Activated CD4-positive, alpha-beta T cell treated with anti-CD3 and anti-CD28 coated beads for 24 hours (primary cell): ENCODE data around the gene C14orf180.

Experiments used
- DNase-seq, 2 donors: peaks; one replicate each; pipeline ENCODE4 v3.0.0-alpha.2; 2020; ENCODE audit warnings: low read depth in 2 of 2

C14orf180 gene

GRCh38 chr14:104561632-104562495, 17.7 kb upstream of the C14orf180 start:
- no peak for DNase-seq

- DNase-seq = no peak
Measured at GRCh38 chr14:104562606-104563005, 17.0 kb upstream of the C14orf180 start.

GRCh38 chr14:104563191-104563741, 16.3 kb upstream of the C14orf180 start:
- no peak for DNase-seq

GRCh38 chr14:104563742-104564615, 15.6 kb upstream of the C14orf180 start:
- DNase-seq = peak; percentile 37 to 56

- DNase-seq = no peak
Measured at GRCh38 chr14:104564744-104565679, 14.6 kb upstream of the C14orf180 start.

- DNase-seq = no peak
Measured at GRCh38 chr14:104567141-104567956, 12.2 kb upstream of the C14orf180 start.

GRCh38 chr14:104567957-104568225, 11.7 kb upstream of the C14orf180 start:
- DNase-seq = no peak

- no peak for DNase-seq
Measured at GRCh38 chr14:104568620-104569019, 10.9 kb upstream of the C14orf180 start.

GRCh38 chr14:104569435-104569834, 10.1 kb upstream of the C14orf180 start:
- no peak for DNase-seq

- DNase-seq = no peak
Measured at GRCh38 chr14:104571246-104571645, 8.3 kb upstream of the C14orf180 start.

- no peak for DNase-seq
Measured at GRCh38 chr14:104572024-104572626, 7.4 kb upstream of the C14orf180 start.

GRCh38 chr14:104572668-104573067, 6.9 kb upstream of the C14orf180 start:
- DNase-seq = no peak

- no peak for DNase-seq
Measured at GRCh38 chr14:104573930-104574329, 5.6 kb upstream of the C14orf180 start.

GRCh38 chr14:104574536-104574935, 5.0 kb upstream of the C14orf180 start:
- DNase-seq = no peak

- no peak for DNase-seq
Measured at GRCh38 chr14:104574978-104575583, 4.5 kb upstream of the C14orf180 start.

- no peak for DNase-seq
Measured at GRCh38 chr14:104576232-104576969, 3.2 kb upstream of the C14orf180 start.

GRCh38 chr14:104576970-104577332, 2.6 kb upstream of the C14orf180 start:
- DNase-seq = no peak

- DNase-seq = no peak
Measured at GRCh38 chr14:104577426-104577825, 2.1 kb upstream of the C14orf180 start.

- DNase-seq = no peak
Measured at GRCh38 chr14:104577847-104578301, 1.7 kb upstream of the C14orf180 start.
